ENCODE data around the gene ABHD3. TPM values are rescaled to one million over a fixed set of nuclear protein-coding genes. Genes with fewer than 3 reads are reported as not detected.
"Not testable (repeated sequence)": the region's sequence is repeated elsewhere in the genome, so short reads cannot be mapped to it uniquely, and the experiment has no call there.

Gene ABHD3
- total RNA-seq, 1 donor from 2014 or later: 4.3 TPM

DNA sequence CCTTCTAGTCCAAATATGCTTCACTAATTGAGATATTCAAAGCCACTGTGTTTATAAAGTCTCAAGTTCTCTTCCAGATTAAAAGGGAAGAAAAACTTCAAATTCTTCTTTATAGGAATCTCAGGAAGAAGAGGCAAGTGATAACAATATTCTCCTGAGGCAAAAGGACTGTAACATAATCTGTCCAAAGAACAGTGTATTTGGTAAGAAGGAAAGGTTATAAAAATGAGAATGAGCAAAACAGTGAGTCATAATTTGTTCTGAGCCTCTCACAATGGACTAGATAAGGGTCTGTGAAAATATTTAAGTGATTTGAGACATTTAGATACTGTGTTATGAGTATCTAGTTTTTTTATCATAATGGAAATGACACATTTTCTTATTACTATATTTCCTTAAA is 48.2 kb downstream of the ABHD3 start:
- no peak for DNase-seq (ENCODE audit: extremely low read depth, low read depth, low spot score)

DNA sequence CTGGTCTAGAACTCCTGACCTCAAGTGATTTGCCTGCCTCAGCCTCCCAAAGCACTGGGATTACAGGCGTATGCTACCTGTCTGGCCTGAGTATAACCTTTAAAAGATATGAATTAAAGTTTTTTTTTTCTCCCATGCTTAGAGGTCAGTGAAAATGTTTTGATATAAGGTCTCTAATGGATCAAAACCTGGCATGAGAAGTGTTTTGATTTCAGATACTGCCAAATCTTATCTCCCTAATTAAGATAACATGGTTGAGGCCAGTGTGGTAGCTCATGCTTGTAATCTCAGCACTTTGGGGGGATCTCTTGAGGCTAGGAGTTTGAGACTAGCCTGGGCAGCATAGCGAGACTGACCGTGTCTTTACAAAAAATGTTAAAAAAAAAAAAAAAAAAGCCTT is 51.2 kb downstream of the ABHD3 start:
- DNase-seq (ENCODE audit: extremely low read depth, low read depth, low spot score): no peak

DNA sequence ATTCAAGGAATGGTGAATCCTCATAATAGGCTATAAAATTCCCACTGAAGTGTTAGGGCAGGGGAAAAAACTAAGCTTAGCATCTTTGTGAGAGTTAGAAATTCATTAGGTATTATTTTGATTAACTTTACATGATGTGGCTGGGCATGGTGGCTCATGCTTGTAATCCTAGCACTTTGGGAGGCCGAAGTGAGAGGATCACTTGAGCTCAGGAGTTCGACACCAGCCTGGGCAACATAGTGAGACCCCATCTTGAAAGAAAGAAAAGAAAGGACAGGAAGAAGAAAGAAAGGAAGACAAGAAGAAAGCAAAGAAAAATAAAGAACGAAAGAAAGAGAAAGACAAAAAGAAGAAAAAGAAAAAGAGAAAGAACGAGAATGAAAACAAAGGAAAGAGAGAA is 52.5 kb downstream of the ABHD3 start:
- no peak for DNase-seq (ENCODE audit: extremely low read depth, low read depth, low spot score)

DNA sequence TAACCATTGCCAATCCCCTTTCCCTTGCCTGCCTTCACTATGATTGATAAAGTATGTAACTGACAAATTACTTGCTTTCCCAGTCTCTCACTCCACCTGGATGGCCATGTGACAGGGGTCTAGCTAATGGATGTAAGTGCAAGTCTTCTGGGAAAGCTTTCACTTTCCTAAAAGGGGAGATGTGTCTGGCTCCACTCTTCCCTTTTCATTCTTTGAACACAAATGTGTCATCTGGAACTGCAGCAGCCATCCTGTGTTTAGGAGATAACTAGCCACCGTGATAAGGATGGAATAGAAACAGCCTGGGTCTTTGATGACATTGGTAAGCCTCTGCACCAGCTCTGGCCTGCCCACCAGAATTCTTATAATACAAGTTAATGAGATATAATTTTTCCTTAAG is 54.3 kb downstream of the ABHD3 start:
- no peak for DNase-seq (ENCODE audit: extremely low read depth, low read depth, low spot score)

DNA sequence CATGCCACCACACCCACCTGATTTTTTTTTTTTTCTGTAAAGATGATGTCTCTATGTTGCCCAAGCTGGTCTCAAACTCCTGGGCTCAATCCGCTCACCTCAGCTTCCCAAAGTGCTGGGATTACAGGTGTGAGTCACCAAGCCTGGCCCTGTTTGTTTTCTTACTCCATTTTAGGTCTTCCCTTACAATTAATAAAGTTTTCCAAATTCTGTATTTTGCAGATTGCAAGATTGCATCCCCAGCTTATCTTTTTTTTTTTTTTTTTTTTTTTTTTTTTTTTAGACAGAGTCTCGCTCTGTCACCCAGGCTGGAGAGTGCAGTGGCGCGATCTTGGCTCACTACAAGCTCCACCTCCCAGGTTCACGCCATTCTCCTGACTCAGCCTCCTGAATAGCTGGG is 64.2 kb downstream of the ABHD3 start:
- not testable (repeated sequence) for DNase-seq (ENCODE audit: extremely low read depth, low read depth, low spot score)

DNA sequence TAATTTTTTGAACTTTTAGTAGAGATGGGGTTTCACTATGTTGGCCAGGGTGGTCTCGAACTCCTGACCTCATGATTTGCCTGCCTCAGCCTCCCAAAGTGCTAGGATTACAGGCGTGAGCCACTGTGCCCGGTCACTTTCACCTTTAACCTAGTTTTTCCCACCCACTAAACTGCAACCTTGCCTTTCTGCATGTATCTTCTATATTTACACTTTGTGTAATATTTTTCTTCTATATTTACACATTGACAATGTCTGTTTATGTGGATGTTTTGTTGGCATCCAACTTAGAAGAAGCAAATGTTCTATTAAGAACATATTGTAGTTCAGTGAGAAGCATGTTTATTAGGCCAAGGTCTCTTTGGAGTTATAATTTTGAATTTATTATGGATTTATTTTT is 65.8 kb downstream of the ABHD3 start:
- no peak for DNase-seq (ENCODE audit: extremely low read depth, low read depth, low spot score)

DNA sequence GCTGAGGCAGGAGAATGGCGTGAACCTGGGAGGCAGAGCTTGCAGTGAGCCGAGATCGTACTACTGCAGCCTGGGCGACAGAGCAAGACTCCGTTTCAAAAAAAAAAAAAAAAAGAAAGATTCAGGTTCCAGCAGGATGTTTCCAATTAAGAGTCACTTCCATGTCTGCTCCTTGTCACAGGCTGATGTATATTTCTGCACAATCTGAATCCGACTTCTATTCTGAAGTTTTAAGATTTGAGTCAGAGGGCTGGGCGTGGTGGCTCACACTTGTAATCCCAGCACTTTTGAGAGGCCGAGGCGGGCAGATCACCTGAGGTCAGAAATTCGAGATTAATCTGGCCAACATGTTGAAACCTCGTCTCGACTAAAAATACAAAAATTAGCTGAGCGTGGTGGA is 67.8 kb downstream of the ABHD3 start:
- no peak for DNase-seq (ENCODE audit: extremely low read depth, low read depth, low spot score)

DNA sequence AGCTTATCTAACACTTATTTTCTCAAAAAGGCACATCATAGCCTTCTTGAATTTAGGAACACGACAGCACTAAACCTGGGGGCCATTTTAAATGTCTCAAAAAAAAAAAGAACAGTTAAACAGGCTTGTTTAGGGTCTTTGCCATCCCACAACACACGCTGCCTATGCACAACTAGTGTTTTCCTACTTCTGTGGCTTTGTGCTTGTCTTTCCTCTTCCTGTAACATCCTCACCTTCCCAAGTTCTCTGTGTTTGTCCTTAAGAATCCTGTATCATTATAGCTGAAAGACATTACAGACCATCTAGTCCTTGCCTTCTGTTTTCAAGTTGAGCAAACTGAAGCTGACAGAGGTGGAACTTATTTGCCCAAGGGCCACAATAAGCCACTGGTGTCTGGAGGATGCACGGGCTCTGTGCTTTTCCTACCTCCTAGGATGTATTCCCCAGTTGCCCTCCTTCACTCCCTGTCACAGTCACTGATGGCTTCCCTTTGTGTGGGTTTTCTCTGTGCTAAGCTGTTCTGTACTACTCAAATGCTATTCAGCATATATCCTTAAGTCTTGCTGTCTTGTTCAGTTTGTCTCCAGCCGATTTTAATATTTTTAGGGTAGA is 69.9 kb downstream of the ABHD3 start:
- DNase-seq (ENCODE audit: extremely low read depth, low read depth, low spot score): no peak

DNA sequence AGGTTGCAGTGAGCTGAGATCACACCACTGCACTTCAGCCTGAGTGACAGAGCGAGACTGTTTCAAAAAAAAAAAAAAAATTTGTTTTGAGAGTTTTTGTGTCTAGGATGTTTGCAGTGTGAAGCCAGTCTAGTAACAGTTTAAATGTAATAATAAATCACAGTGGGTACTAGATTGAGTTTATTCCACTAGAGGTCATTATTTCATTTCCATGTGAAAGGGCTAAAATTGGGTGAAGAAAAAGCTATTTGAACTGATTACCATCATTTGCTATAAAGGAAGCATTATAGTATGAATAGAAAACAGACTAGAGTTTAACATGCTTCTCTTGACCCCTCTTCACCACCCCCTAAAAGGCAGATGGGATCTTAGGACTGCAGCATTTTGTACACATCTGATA is 72.2 kb downstream of the ABHD3 start:
- DNase-seq (ENCODE audit: extremely low read depth, low read depth, low spot score): no peak

DNA sequence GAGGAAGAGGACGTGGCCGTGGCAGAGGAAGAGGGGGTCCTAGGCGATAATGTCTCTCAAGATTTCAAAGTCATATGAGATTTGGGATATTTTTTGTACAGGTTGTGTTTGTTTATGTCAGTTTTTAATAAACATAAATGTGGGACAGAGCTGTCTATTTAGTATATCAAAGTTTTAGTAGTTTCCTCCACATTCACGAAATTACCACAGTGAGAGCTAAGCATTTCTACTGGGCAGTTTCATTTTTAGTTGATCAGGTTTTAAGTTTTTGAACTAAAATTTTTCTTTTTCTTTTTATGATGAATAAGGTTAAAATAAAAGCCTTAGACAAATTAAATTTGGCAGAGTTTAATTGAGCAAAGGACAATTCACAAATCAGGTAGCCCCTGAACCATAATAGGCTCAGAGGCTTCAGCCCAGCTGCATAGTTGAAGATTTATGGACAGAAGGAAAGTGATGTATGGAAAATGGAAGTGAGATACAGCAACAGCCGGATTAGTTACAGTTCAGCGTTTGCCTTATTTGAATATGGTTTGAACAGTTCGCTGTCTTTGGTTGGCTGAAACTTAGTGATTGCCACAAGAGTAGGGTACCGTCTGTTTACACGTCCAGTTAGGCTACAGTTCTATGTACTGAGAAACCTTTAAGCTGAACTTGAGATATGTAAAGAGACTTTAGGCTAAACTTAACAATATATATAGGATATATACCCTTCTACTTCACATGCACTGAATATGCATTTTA is 75.3 kb downstream of the ABHD3 start:
- DNase-seq (ENCODE audit: extremely low read depth, low read depth, low spot score): no peak

DNA sequence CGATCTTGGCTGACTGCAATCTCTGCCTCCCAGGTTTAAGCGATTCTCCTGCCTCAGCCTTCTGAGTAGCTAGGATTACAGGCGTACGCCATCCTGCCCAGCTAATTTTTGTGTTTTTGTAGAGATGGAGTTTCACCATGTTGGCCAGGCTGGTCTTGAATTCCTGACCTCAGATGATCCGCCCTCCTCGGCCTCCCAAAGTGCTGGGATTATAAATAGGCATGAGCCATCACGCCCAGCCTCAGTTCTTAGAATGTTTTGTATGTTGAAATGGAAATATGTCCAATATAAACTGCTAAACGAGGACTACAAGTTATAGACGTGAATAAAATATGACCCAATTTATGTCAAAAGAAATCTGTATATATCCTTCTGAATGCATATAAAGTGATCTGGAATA is 82.9 kb downstream of the ABHD3 start:
- not testable (repeated sequence) for DNase-seq (ENCODE audit: extremely low read depth, low read depth, low spot score)

DNA sequence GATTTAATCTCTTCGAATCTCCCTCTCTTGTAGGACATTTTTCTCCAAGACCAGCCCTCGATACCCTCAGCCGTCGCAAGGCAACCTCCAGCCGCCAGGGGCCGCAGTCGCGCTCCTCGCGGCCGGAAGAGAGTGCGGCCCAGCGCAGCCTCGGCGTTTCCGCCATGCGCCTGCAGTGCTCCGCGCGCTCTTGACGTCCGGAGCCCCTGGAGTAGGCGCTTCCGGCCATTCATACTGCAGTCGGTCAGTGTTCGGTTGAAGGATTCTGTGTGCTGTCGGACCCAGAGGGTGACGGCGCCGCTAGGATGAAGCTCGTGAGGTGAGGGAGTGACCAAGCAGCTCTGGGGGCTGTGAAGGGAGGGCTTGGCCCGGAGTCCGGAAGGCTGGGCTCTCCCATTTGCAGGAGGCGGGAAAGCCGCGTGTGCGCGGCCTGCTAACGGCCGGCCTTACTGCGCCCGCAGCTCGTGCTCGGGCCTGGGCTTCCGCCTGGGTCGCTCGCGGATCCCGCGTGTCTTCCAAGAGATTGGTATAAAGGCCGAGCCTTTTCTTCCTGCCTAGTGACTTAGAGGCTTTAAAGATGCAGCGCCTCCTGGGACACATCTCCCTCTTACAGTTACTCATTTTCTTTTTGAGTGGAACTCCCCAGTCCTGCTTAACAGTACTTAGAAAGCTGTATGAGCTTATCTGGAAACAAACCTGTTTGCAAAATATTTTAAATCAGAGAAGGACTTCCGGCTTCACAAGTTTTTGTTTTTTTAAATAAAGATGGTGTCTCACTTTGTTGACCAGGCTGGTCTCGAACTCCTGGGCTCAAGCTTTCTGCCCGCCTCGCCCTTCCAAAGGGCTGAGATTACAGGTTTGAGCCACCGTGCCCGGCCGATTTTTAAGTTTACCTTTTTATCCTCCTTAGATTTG is 92.2 kb downstream of the ABHD3 start, which contains the start of gene SNRPD1:
TSS of gene SNRPD1 (plus strand) at position 190 of the 915 bp plus-strand sequence. CDS start at position 306, 116 bp downstream.
- DNase-seq (ENCODE audit: extremely low read depth, low read depth, low spot score): peak; percentile 55

DNA sequence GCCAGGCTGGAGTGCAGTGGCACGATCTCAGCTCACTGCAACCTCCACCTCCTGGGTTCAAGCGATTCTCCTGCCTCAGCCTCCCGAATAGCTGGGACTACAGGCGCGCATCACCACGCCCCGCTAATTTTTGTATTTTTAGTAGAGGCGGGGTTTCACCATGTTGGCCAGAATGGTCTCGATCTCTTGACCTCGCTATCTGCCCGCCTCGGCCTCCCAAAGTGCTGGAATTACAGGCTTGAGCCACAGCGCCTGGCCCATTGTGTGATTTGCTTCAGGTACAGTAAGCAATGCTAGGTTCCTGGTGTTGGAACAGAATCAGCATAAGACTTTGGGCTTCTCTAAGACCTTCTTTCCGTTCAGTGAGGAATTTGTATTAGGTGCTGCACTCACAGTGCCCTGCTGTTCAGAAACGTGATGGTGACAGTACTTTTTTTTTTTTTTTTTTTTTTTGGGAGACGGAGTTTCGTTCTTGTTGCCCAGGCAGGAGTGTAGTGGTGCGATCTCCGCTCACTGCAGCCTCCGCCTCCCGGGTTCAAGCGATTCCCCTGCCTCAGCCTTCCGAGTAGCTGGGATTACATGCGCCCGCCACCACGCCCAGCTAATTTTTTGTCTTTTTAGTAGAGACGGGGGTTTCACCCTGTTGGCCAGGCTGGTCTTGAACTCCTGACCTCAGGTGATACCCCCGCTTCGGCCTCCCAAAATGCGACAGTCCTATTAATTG is 93.0 kb downstream of the ABHD3 start:
- not testable (repeated sequence) for DNase-seq (ENCODE audit: extremely low read depth, low read depth, low spot score)

DNA sequence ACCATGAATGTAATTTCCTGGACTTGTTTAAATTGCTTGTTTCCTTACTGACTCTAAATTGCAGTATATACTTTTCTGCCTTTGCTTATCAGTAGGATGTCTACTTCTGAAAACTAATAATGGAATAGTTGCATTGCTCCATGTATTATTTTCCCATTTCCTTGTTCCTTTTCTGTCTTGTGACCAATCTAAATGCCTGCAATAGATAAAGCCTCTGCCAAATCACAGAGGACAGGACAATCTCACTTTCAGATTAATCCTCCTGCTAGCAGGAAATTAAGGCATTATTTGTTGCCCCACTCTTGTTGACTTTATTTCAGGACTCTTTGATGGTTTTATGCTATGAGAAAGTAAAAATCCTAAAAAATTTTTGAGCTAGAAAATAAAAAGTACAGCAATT is 99.4 kb downstream of the ABHD3 start:
- no peak for DNase-seq (ENCODE audit: extremely low read depth, low read depth, low spot score)

DNA sequence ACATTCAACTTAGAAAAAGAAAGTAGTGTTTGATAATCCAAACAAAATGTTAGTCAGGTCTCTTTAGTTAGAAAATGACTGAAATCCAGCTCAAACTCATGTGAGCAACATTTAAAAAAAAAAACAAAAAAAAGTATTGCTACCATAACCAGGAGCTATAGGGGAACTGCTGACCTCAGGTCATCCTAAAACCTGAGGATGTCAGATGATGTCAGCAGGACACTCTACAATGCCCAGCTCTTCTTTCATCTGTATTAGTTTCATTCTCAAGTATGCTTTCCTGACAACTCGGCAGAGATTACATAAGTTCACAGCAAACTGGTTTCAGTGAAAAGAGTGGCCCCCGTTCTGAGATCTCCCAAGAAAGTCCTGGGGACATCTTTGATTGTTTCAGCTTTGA is 99.9 kb downstream of the ABHD3 start:
- no peak for DNase-seq (ENCODE audit: extremely low read depth, low read depth, low spot score)

DNA sequence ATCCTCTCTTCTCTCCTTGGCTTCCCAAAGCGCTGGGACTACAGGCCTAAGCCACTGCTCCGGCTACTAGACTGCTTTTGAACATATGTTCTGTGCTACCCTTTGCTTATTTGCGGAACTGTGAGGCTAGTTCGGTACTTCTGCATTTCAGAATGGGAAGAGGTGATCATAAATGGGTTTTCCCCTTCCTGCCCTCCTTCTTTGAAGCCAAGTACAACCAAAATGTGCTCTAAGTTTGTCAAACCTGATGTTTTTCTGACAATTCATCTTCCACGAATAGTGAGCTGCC is 102.3 kb downstream of the ABHD3 start:
- no peak for DNase-seq (ENCODE audit: extremely low read depth, low read depth, low spot score)

Other genes with a start within 250 kb of the ABHD3 start
- 12.0 and 12.4 TPM in 2 replicates for gene ESCO1, start 104.1 kb downstream of the ABHD3 start, total RNA-seq
- 17.5 and 33.3 TPM in 2 replicates for gene SNRPD1, start 92.5 kb downstream of the ABHD3 start, total RNA-seq
- 23.5 and 26.9 TPM in 2 replicates for gene MIB1, start 36.0 kb upstream of the ABHD3 start, total RNA-seq